Measurements from ENCODE around the gene CHSY3.

DNA sequence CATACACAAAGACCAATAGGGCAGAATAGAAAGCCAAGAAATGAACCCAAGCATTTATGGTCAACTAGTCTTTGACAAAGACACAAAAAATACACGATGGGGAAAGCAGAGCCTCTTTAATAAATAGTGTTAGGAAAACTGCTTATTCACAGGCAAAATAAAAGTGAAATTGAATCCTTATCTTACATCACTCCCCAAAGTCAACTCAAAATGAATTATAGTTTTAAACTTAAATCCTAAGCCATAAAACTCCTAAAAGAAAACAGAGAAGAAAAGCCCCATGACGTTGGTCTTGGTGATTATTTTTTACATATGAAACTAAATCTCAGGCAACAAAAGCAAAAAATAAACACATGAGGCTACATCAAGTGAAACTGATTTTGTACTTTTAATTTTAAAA, 46.8 kb downstream of the CHSY3 start:
- TF ChIP-seq CTCF (IDR thresholded peaks at IDR 0.05) (no peak), POLR2A (IDR thresholded peaks at IDR 0.05) (no peak)
